Adrenal gland (tissue), 5 donors: ENCODE data around the gene MYO18A.

ENCODE experiments used
- POLR2A ChIP-seq, 2 donors: fragments of 450-650 bp; IDR thresholded peaks; one replicate each; pipeline ENCODE4 v1.6.1; 2017; ENCODE audit warnings: antibody characterized with exemption in 2 of 2, mild to moderate bottlenecking in 2 of 2, moderate library complexity in 1 of 2
- TF ChIP-seq, protein P1 (sequence below), 6 experiments: fragments of 450-650 bp in 4 of 6; fragments of 200-600 bp in 2 of 6; sonication (generic) in 1 of 6; IDR thresholded peaks; 1 replicate in 5 of 6; 2 replicates in 1 of 6; pipeline versions ENCODE4 v1.5.1 to v1.8.0; 2016 to 2021; ENCODE audit warnings: antibody characterized with exemption in 6 of 6, mild to moderate bottlenecking in 2 of 6, moderate library complexity in 1 of 6
- donor health status: DM: no; HTN: no; CAD: no.

DNA sequence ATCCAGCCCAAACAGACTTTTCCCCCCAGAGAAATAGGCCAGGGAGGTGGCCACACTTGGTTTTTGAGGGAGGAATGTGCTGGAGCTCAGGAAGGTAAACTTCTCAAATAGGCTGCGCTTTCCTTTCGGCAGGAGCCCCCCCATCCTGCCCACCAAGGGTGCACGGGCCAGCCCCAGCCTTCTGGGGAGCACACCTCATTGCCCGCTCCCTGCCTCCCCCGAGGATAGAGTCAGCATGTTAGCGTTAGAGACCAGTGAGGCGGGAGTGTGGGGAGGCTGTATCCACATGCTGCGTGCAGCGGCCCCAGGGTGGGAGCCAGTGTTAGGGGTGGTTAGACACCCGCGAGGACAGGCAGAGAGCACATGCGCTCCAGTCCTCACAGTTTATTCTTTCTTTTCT is 95.0 kb downstream of the MYO18A start:
- TF ChIP-seq, protein P1, sequence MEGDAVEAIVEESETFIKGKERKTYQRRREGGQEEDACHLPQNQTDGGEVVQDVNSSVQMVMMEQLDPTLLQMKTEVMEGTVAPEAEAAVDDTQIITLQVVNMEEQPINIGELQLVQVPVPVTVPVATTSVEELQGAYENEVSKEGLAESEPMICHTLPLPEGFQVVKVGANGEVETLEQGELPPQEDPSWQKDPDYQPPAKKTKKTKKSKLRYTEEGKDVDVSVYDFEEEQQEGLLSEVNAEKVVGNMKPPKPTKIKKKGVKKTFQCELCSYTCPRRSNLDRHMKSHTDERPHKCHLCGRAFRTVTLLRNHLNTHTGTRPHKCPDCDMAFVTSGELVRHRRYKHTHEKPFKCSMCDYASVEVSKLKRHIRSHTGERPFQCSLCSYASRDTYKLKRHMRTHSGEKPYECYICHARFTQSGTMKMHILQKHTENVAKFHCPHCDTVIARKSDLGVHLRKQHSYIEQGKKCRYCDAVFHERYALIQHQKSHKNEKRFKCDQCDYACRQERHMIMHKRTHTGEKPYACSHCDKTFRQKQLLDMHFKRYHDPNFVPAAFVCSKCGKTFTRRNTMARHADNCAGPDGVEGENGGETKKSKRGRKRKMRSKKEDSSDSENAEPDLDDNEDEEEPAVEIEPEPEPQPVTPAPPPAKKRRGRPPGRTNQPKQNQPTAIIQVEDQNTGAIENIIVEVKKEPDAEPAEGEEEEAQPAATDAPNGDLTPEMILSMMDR (IDR thresholded peaks at IDR 0.05): no peak
- TF ChIP-seq POLR2A (IDR thresholded peaks at IDR 0.05): no peak
